HCT116 (cell line): Measurements from ENCODE around the gene PTPRQ.

Experiments
- ATF3 ChIP-seq: IDR thresholded peaks from 2 replicates; pipeline ENCODE4 v1.6.1; 2012
- CEBPB ChIP-seq: IDR thresholded peaks from 2 replicates; pipeline ENCODE4 v1.6.1; 2012; ENCODE audit warnings: low read depth
- CTCF ChIP-seq, 3 experiments: fragments of 200-600 bp in 1 of 3; sonication (generic) in 1 of 3; IDR thresholded peaks in 2 of 3; conservative IDR thresholded peaks in 1 of 3; 2 replicates each; pipeline ENCODE4 v1.5.1; 2012 to 2017; ENCODE audit warnings: low read depth in 2 of 3, low read length in 2 of 3, antibody characterized with exemption in 1 of 3, borderline replicate concordance in 1 of 3, control low read depth in 1 of 3, mild to moderate bottlenecking in 1 of 3, mixed read lengths in 1 of 3, mixed run types in 1 of 3, moderate library complexity in 1 of 3; ENCODE audit not compliant: insufficient read depth in 1 of 3
- EGR1 ChIP-seq: IDR thresholded peaks from 2 replicates; pipeline ENCODE4 v1.6.1; 2012; ENCODE audit warnings: low read depth
- MAX ChIP-seq: IDR thresholded peaks from 2 replicates; pipeline ENCODE4 v1.6.1; 2012
- POLR2AphosphoS5 ChIP-seq: IDR thresholded peaks from 2 replicates; pipeline ENCODE4 v1.6.1; 2011; ENCODE audit warnings: mild to moderate bottlenecking, low read depth, low read length, moderate library complexity
- RAD21 ChIP-seq: IDR thresholded peaks from 2 replicates; pipeline ENCODE4 v1.6.1; 2012; ENCODE audit warnings: low read depth, mild to moderate bottlenecking
- ZFX ChIP-seq: fragments of 450-650 bp; IDR thresholded peaks from 2 replicates; pipeline ENCODE4 v1.6.1; 2017

GRCh38 chr12:80713419-80713818 is 269.4 kb downstream of the PTPRQ start:
- TF ChIP-seq CTCF (IDR thresholded peaks at IDR 0.05 in 2 of 3, conservative IDR thresholded peaks at IDR 0.05 in 1 of 3; ENCODE audit: borderline replicate concordance in 1 of 3, insufficient read depth in 1 of 3, low read depth in 2 of 3, low read length in 2 of 3) (no peak), MAX (no peak), POLR2AphosphoS5 (no peak), RAD21 (no peak), CEBPB (no peak), EGR1 (no peak), ZFX (no peak), ATF3 (no peak)
